IMR-90 (cell line): ENCODE measurements around the gene UBE2C. TPM values are rescaled to one million over a fixed set of nuclear protein-coding genes. Genes with fewer than 3 reads are reported as not detected.

Experiments
- ATAC-seq: fragments of 200-7000 bp; cut with Tn5 transposase; 2 replicates; pipeline ENCODE4 v1.9.1; 2020; ENCODE audit warnings: low read depth, mild to moderate bottlenecking, moderate library complexity
- BruUV-seq: library from RNA; stranded (reverse); fragments of 400-500 nt; replicated peaks from 2 replicates; lab custom pipeline; 2021; lab: Mats Ljungman, UMichigan
- CTCF ChIA-PET: fragments of 300-600 bp; formaldehyde crosslinking; extraction: SDS; loops from one replicate; lab custom pipeline; 2021; ENCODE audit warnings: antibody characterized with exemption; lab: Yijun Ruan, JAX
- POLR2A ChIA-PET: fragments of 300-600 bp; sonication (Branson Sonifier 250); formaldehyde crosslinking; loops from one replicate; lab custom pipeline; 2022; ENCODE audit warnings: antibody characterized with exemption; ENCODE audit not compliant: unreplicated experiment; lab: Charles Lee
- DNase-seq: peaks from one replicate; pipeline ENCODE4 v3.0.0; 2013
- H2AFZ ChIP-seq: replicated peaks from 2 replicates; pipeline ENCODE3; 2013; ENCODE audit warnings: low read length, mild to moderate bottlenecking; ENCODE audit not compliant: poor library complexity
- H2AK5ac ChIP-seq: 2 replicates; pipeline ENCODE4 v1.6.1; 2013; ENCODE audit warnings: low read depth, low read length, inconsistent platforms
- H2AK9ac ChIP-seq: replicated peaks from 2 replicates; pipeline ENCODE3; 2013; ENCODE audit warnings: mild to moderate bottlenecking, low read depth, low read length, moderate library complexity; ENCODE audit not compliant: poor library complexity
- H2BK120ac ChIP-seq: 2 replicates; pipeline ENCODE4 v1.6.1; 2013; ENCODE audit warnings: low read depth, low read length, inconsistent platforms
- H2BK15ac ChIP-seq: 3 replicates; pipeline ENCODE4 v1.6.1; 2013; ENCODE audit warnings: low read depth, low read length, inconsistent platforms
- H2BK20ac ChIP-seq: 2 replicates; pipeline ENCODE4 v1.6.1; 2013; ENCODE audit warnings: low read depth, mild to moderate bottlenecking, inconsistent platforms, low read length, moderate library complexity
- H2BK5ac ChIP-seq: 2 replicates; pipeline ENCODE4 v1.6.1; 2013; ENCODE audit warnings: mild to moderate bottlenecking, low read depth, low read length, inconsistent platforms; ENCODE audit not compliant: poor library complexity, severe bottlenecking
- H3K14ac ChIP-seq: replicated peaks from 2 replicates; pipeline ENCODE4 v1.6.1; 2013; ENCODE audit warnings: low read depth, low read length, inconsistent platforms
- H3K18ac ChIP-seq: 2 replicates; pipeline ENCODE4 v1.6.1; 2013; ENCODE audit warnings: low read depth, low read length, control low read depth
- H3K23ac ChIP-seq: 2 replicates; pipeline ENCODE4 v1.6.1; 2013; ENCODE audit warnings: low read depth, low read length, inconsistent platforms
- H3K27ac ChIP-seq: 2 replicates; pipeline ENCODE4 v1.5.1; 2013; ENCODE audit warnings: mild to moderate bottlenecking, control low read depth, low read length; ENCODE audit not compliant: insufficient read depth
- H3K27me3 ChIP-seq: 2 replicates; pipeline ENCODE4 v1.6.1; 2013; ENCODE audit warnings: low read length; ENCODE audit not compliant: control insufficient read depth, insufficient read depth
- H3K36me3 ChIP-seq: 2 replicates; pipeline ENCODE4 v1.6.1; 2013; ENCODE audit warnings: low read length, mixed read lengths; ENCODE audit not compliant: control insufficient read depth, insufficient read depth
- H3K4ac ChIP-seq: 2 replicates; pipeline ENCODE4 v1.6.1; 2013; ENCODE audit warnings: low read depth, low read length, inconsistent platforms
- H3K4me1 ChIP-seq: 2 replicates; pipeline ENCODE4 v1.6.1; 2013; ENCODE audit warnings: low read length, mixed read lengths; ENCODE audit not compliant: control insufficient read depth, insufficient read depth
- H3K4me2 ChIP-seq: 2 replicates; pipeline ENCODE4 v1.6.1; 2013; ENCODE audit warnings: low read depth, mild to moderate bottlenecking, control low read depth, low read length, moderate library complexity
- H3K4me3 ChIP-seq: 2 replicates; pipeline ENCODE4 v1.5.1; 2013; ENCODE audit warnings: low read depth, mild to moderate bottlenecking, control low read depth, low read length, moderate library complexity; ENCODE audit not compliant: insufficient read depth
- H3K56ac ChIP-seq: 2 replicates; pipeline ENCODE4 v1.6.1; 2013; ENCODE audit warnings: low read length, inconsistent platforms; ENCODE audit not compliant: insufficient read depth; ENCODE audit errors: extremely low read depth
- H3K79me1 ChIP-seq, 2 experiments: 2 replicates each; pipeline ENCODE4 v1.6.1; 2013; ENCODE audit warnings: low read length in 2 of 2, inconsistent platforms in 1 of 2, low read depth in 1 of 2
- H3K9ac ChIP-seq: 2 replicates; pipeline ENCODE4 v1.6.1; 2013; ENCODE audit warnings: low read depth, low read length, control low read depth
- H3K9me1 ChIP-seq: 2 replicates; pipeline ENCODE4 v1.6.1; 2013; ENCODE audit warnings: low read length, inconsistent platforms; ENCODE audit not compliant: insufficient read depth
- H3K9me3 ChIP-seq: 2 replicates; pipeline ENCODE4 v1.6.1; 2013; ENCODE audit warnings: low read length; ENCODE audit not compliant: control insufficient read depth, insufficient read depth
- H4K20me1 ChIP-seq: 2 replicates; pipeline ENCODE4 v1.6.1; 2013; ENCODE audit warnings: low read length, inconsistent platforms; ENCODE audit not compliant: insufficient read depth
- H4K5ac ChIP-seq: 2 replicates; pipeline ENCODE4 v1.6.1; 2013; ENCODE audit warnings: mild to moderate bottlenecking, low read depth, low read length, control low read depth
- H4K8ac ChIP-seq, 2 experiments: 2 replicates each; pipeline ENCODE4 v1.6.1; 2013; ENCODE audit warnings: low read depth in 2 of 2, low read length in 2 of 2, control low read depth in 1 of 2, inconsistent platforms in 1 of 2
- H4K91ac ChIP-seq: 2 replicates; pipeline ENCODE4 v1.6.1; 2013; ENCODE audit warnings: low read depth, low read length, inconsistent platforms; ENCODE audit not compliant: insufficient read depth
- RAD21 ChIP-seq: IDR thresholded peaks from 2 replicates; pipeline ENCODE4 v1.6.1; 2012; ENCODE audit warnings: low read length, improper control_type of control experiment
- SMC3 ChIP-seq: fragments of 150-350 bp; IDR thresholded peaks from 2 replicates; pipeline ENCODE4 v1.6.1; 2016; ENCODE audit warnings: low read depth, mild to moderate bottlenecking, antibody characterized with exemption, low read length, moderate library complexity
- dilution Hi-C: fragments of 300-500 bp; cut with HindIII; formaldehyde crosslinking; loops from one replicate; pipeline ENCODE4 v1.14.3; 2018; ENCODE audit warnings: low sequenced_read_pairs; ENCODE audit not compliant: unreplicated experiment
- in situ Hi-C: fragments of 300-500 bp; cut with MboI; formaldehyde crosslinking; loops from 3 replicates; pipeline ENCODE4 v1.14.3; 2019; ENCODE audit warnings: low sequenced_read_pairs, inconsistent platforms, mixed read lengths
- intact Hi-C: fragments of 100-400 bp; cut with micrococcal nuclease; formaldehyde crosslinking; loops from 2 replicates; pipeline ENCODE4 v1.10.0; 2022
- polyA plus RNA-seq, 3 experiments: library from polyadenylated mRNA; depleted of rRNA; stranded (reverse); fragments of >200 nt; gene quantifications; 2 replicates each; pipeline ENCODE4 v1.2.3, GENCODE V29; 2012; ENCODE audit warnings: low replicate concordance in 1 of 3
- total RNA-seq: library from RNA; depleted of rRNA; stranded (reverse); fragments of >200 nt; gene quantifications from 2 replicates; pipeline ENCODE4 v1.2.3, GENCODE V29; 2012
- TF ChIP-seq, protein P1 (sequence below): conservative IDR thresholded peaks from 2 replicates; pipeline ENCODE4 v1.5.1; 2012; ENCODE audit warnings: mild to moderate bottlenecking, low read depth, low read length, improper control_type of control experiment

UBE2C gene
- total and polyA plus RNA-seq, 2 of the 4 experiments (the other 2 are of a cell fraction), result 43.4 to 120 TPM

- no peak overlapping the region for H2BK5ac ChIP-seq
- H4K91ac ChIP-seq, result no peak overlapping the region
- no peak overlapping the region for H3K56ac ChIP-seq
- H3K9ac ChIP-seq, result no peak overlapping the region
- H3K4me3 ChIP-seq, result no peak overlapping the region
- no peak overlapping the region for H2AFZ ChIP-seq
- H2BK15ac ChIP-seq, result no peak overlapping the region
- no peak overlapping the region for H3K14ac ChIP-seq
- no peaks in the 10 kb centered on the region for H3K27me3 ChIP-seq
- H2BK20ac ChIP-seq, result no peak overlapping the region
- intact Hi-C loops, result no loop called here
- H4K8ac ChIP-seq, result no peak overlapping the region
- no peak for TF ChIP-seq RAD21
- TF ChIP-seq SMC3, result no peak
- TF ChIP-seq, protein P1, sequence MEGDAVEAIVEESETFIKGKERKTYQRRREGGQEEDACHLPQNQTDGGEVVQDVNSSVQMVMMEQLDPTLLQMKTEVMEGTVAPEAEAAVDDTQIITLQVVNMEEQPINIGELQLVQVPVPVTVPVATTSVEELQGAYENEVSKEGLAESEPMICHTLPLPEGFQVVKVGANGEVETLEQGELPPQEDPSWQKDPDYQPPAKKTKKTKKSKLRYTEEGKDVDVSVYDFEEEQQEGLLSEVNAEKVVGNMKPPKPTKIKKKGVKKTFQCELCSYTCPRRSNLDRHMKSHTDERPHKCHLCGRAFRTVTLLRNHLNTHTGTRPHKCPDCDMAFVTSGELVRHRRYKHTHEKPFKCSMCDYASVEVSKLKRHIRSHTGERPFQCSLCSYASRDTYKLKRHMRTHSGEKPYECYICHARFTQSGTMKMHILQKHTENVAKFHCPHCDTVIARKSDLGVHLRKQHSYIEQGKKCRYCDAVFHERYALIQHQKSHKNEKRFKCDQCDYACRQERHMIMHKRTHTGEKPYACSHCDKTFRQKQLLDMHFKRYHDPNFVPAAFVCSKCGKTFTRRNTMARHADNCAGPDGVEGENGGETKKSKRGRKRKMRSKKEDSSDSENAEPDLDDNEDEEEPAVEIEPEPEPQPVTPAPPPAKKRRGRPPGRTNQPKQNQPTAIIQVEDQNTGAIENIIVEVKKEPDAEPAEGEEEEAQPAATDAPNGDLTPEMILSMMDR, result no peak
- H3K4me1 ChIP-seq, result no peaks in the 10 kb centered on the region
- H3K23ac ChIP-seq, result no peak overlapping the region
- H2BK120ac ChIP-seq, result no peak overlapping the region
- peaks cover 14% of the 10 kb centered on the region for H3K9me1 ChIP-seq
- H4K5ac ChIP-seq, result no peak overlapping the region
- in situ Hi-C loops, result no loop called here
- ATAC-seq, result no peak
- no peak overlapping the region for H3K18ac ChIP-seq
- peaks cover 11 to 36% of the 10 kb centered on the region in 2 experiments for H3K79me1 ChIP-seq
- ChIA-PET POLR2A (no interaction called here), CTCF (no interaction called here)
- no peaks in the 10 kb centered on the region for H3K9me3 ChIP-seq
- H3K4ac ChIP-seq, result no peak overlapping the region
- H3K27ac ChIP-seq, result no peak overlapping the region
- peaks cover 5% of the 10 kb centered on the region for H4K20me1 ChIP-seq
- H2AK9ac ChIP-seq, result no peak overlapping the region
- H2AK5ac ChIP-seq, result no peak overlapping the region
- no TSS peak for BruUV-seq
- no peak for DNase-seq
- dilution Hi-C loops, result no loop called here
- no peak overlapping the region for H3K4me2 ChIP-seq
- H3K36me3 ChIP-seq, result peaks cover 62% of the 10 kb centered on the region
These were observed 33.0 kb downstream of the UBE2C start for GRCh38 chr20:45845452-45845851.
